HG03558 (cell line): ENCODE results near the gene AKR1E2.
"Not testable (repeated sequence)": the region's sequence is repeated elsewhere in the genome, so short reads cannot be mapped to it uniquely, and the experiment has no call there.

Source experiments
- ATAC-seq: cut with Tn5 transposase; IDR thresholded peaks from one replicate; pipeline ENCODE4 v1.9.1; 2021; ENCODE audit warnings: moderate number of reproducible peaks; ENCODE audit not compliant: unreplicated experiment; ENCODE audit errors: extremely low read depth

The AKR1E2 gene

DNA sequence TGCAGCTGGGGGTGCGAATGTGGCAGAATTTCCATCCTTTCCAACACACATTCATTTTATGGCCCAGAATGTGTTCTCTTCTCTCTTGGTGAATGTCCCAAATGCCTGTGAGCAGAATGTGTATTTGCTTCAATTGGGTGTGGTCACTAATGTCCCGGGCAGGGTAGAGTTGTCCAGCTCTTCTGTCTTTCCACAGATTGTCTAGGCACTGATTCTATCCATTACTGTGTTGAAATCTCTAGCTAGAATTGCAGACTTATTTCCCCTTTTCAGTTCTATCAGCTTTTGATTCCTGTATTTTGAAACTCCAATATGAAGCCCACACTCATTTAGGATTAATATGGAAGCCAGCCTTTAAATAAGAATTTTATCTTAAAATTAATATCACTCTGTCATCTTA lies 14.0 kb upstream of the AKR1E2 start:
- no peak for ATAC-seq

DNA sequence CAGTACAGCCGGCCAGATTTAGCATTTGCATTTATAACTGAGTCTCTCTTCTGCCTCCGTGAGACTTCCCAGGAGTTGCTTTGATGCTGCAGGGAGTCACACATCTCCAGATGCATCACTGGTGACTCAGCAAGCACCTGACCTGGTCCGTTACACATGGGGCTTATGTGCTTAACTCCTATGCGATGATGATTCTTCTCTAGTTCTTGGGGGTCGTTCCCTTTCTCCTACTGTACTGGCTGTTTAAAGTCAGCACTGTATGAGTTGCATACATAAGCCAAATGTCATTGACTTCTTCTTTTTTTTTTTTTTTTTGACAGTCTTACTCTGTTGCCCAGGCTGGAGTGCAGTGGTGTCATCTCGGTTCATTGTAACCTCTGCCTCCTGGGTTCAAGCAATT lies 13.0 kb upstream of the AKR1E2 start:
- ATAC-seq: no peak

DNA sequence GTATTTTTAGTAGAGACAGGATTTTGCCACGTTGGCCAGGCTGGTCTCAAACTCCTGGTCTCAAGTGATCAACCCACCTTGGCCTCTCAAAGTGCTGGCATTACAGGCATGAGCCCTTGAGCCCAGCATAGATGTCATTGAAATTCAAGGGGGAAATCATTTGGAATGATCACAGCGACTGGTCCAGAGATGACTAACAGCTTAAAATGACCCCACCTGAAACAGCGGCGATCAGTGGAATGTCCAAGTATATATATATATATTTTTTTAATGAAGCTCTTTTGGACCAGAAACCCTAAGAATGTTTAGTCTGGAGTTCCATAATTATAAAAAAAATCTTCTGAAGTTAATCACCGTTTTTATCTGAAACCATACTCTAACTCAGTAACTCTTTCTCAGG lies 12.5 kb upstream of the AKR1E2 start:
- no peak for ATAC-seq

DNA sequence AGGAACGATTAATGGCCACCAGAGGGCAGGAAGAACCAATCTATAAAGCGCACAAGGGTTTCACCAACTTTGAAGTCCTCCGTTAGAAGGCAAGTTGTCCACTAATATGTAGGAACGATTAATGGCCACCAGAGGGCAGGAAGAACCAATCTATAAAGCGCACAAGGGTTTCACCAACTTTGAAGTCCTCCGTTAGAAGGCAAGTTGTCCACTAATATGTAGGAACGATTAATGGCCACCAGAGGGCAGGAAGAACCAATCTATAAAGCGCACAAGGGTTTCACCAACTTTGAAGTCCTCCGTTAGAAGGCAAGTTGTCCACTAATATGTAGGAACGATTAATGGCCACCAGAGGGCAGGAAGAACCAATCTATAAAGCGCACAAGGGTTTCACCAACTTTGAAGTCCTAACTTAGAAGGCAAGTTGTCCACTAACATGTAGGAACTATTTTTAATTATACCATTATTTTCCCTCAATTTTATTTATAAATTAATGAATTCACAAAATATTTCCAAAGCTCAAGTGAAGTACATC lies 10.3 kb upstream of the AKR1E2 start:
- ATAC-seq: not testable (repeated sequence)

DNA sequence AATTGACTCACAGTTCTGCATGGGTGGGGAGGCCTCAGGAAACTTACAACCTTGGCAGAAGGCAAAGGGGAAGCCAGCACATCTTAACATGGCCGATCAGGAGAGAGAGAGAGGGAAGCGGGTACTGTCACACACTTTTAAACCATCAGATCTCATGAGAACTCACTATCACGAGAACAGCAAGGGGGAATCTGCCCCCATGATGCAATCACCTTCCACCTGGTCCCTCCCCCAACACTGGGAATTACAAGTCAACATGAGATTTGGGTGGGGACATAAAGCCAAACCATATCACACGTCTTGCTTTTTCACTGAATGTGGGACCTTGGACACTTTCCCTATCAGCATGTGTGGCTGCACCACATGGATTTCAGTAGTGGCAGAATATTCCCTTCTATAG lies 9.0 kb upstream of the AKR1E2 start:
- ATAC-seq: no peak

DNA sequence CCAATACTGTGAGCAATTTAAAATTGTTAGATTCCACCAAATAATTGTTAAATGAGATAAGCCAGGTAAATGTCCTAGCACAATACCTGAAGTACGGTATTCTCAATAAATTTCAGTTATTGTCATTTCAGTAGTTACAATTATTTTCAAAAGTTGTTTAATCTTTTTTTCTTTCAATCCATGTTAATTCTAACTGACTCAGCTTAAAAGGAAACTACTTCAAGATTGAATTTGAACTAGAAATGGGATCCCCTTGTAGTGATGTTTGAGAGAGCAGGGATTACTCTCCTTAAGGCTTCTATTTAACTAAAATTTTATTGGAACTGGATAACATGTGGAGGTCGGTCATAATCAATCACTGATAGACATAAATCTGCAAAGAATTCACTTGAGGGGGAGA lies 6.9 kb upstream of the AKR1E2 start:
- ATAC-seq: no peak

DNA sequence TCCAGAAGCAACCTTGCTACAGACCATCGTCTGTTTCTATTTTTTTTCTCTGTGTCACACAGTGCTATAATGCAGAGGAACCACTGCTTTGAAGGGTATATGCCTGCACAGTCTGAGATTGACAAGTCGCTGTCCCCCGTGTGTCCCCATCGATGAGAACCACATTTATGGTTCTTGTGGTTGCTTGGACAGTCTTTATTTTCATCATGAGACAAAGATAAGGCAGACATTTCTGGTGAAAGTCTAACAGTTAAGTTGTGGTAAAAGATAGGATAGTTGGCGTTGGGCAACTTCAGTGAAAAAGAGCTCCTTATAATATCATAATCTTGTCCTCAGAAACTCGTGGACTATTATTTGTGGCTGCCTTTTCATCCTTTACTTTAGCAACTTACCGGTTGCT lies 6.3 kb upstream of the AKR1E2 start:
- ATAC-seq: no peak

DNA sequence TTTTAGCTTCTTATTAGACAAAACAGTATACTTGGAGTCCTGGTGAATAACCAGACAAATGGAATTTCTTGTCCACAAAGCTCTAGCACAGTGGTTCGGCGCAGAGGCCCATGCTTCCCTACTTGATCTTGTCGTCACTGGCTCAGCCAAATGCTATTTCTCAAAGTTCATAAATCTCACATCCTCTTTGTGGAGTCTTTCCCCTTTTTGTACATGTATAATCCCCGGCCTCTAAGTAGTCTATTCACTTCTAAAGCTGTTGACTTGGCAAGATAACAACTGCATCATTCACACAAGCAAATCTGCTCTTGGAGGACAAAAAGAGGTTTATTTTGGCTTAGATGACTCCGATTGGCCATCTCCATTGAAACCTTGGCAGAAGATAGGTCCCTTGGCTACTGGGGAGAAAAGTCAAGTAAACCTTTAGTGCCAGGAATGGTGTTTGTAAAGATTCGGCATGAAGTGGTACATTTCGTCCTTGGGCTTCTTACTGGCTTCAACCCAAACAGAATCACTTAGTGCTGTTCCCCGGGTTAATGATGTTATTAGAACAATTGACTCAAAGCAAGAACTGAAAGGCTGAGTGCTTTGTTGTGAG lies 5.1 kb upstream of the AKR1E2 start:
- ATAC-seq: no peak

DNA sequence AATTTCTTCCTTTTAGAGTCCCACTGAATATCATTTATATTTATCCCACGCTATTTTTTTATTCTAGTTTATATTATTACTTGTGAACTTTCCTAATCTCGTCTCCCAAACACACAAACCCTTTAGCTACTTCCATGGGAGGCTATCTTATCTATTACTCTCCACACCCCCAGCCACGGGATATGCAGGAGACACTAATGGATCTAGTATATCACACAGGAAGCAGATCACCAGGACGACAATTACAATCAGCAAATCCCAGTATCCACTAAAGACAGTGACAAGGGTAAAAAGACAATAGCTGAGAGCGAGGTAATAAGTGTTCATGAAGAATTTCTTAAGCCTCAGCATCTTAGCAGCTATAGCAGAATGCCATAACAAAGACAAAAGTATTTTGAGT lies 3.8 kb upstream of the AKR1E2 start:
- no peak for ATAC-seq

DNA sequence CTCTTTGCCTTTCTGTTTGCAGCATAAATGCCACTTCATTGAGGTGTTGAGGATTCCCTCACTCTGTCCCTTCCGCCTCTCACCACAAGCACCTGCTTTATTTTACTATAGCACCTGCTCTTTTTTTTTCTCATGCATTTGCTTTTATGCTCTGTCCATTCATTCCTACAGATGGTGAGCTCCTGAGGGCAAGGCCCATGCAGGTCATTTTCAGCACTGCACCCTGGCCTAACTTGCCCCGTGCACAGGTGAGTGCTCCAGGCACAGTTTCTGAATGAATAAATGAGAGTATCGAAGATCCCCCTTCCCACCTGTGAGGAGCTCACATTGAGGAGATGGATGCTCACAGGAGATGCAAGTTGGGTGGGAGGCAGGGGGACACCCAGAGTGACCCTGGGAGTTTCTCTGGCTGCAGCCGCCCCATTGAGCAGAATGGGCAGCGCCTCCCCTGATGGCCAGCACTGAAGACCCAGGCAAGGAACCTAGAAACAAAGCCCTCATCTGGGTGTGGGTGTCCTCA lies 1.2 kb upstream of the AKR1E2 start:
- no peak for ATAC-seq

DNA sequence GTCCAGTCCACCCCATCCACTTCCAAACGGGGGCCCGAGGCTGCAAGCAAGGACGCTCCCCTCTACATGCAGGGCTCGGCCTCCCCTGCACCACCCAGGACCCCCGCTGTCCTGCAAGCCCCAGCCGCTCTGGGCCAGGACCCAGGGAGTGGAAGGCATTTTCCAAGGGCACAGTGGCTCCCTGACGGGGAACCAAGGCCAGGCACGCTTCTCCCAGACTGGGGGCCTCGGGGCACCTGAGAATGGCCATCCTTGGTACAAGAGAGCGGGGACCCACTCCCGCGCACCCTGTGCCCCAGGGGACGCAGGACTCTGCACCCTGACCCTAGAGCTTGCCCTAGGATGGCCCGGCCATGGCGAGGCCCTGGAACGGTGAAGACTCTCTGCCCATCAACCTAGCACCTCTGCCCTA lies 545 bp upstream of the AKR1E2 start:
- no peak for ATAC-seq

DNA sequence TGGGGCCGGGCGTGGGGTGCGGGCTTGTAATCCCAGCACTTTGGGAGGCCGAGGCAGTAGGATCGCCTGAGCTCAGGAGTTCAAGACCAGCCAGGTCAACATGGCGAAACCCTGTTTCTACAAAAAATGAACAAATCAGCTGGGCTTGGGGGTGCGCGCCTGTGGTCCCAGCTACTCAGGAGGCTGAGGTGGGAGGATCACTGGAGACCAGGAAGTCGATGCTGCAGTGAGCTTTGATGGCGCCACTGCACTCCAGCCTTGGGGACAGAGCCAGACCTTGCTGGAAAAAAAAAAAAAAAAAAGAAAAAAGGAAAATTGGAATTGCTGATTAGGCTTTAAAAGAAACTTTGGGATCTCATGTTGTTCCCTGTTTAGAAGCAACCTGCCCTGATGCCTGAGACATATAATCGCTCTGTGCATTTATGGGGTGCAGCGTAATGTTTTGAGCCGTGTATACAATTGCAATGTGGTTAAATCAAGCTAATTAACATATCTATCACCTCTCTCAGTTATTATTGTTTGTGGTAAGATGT lies 851 bp downstream of the AKR1E2 start:
- no peak for ATAC-seq

DNA sequence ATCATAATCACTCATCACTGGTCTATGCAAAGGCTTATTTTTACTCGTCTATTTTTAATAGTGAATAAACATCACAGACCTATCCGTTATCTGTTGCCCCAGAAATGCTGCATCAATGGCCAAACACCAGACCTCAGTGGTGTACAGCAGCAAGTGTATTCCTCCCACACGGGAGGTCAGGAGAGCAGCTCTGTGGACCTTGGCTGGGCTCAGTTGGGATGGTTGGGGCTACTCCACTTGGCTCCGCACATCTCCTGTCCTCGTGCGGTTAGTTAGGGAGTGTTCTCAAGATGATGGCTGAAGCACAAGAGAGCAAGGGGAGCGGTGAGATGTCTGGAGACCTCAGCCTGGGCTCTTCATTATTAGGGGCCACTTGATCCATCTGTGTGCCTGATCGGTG lies 2.0 kb downstream of the AKR1E2 start:
- ATAC-seq: no peak

DNA sequence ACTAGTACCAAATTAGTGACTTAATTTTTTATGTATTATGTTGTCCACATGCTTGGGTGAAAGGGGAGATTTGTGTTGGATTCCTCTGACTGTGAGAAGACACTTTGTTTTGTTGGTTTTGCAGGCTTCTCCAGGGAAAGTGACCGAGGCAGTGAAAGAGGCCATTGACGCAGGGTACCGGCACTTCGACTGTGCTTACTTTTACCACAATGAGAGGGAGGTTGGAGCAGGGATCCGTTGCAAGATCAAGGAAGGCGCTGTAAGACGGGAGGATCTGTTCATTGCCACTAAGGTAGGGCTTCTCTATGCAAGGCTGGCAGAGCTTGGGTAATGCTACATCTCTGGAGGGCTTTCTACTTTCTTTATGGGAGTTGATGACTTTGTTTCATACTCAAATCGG lies 4.5 kb downstream of the AKR1E2 start:
- no peak for ATAC-seq

DNA sequence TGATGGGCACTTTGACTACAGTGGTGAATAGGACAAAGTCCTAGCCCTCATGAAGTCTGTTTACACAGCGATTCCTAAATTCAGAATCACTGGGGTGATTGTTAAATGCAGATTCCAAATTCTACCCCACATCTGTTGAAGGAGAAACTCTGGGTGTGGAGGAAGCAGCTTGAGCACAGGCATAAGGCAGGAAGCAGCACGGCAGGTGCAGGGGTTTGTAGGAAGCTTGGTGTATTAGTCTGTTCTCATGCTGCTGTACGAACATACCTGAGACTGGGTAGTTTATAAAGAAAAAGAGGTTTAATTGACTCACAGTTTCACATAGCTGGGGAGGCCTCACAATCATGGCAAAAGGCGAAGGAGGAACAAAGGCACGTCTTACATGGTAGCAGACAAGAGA lies 5.1 kb downstream of the AKR1E2 start:
- no peak for ATAC-seq

DNA sequence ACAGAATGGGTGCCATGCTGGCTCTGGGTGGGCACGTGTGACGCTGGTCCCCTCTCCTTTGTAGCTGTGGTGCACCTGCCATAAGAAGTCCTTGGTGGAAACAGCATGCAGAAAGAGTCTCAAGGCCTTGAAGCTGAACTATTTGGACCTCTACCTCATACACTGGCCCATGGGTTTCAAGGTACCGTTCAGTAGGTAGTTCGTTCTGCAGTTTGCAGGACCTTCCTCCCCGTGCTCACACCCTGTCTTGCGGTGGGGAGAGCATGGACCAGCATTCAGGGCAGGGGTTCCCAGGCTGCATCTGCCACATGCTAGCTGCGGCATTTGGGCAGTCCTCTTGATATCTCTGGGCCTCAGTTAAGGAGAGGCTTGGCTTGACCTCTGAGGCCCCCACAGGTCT lies 7.3 kb downstream of the AKR1E2 start:
- no peak for ATAC-seq

DNA sequence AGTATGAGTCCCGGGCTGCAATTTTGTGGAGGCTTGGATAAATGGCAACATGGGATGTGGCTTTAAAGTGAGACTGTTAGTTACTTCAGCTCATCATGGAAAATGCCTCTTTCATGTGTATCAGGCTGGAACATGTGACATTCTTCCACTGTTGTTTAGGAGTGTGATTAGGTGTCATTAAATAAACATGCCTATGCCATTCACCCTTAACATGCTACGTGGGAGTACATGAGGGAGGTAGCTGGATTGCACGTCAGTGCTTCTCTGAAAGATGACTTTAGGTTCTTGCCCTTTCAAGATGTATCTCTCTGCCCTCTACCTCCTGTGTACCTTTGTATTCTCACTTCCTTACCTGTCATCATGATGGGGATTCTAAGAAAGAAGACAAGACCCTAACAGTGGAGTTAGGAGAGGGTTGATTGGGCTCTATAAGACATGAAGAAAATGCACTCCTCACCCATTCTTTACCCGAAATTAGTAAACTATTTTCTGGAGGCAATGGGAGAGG lies 8.9 kb downstream of the AKR1E2 start:
- ATAC-seq: no peak

DNA sequence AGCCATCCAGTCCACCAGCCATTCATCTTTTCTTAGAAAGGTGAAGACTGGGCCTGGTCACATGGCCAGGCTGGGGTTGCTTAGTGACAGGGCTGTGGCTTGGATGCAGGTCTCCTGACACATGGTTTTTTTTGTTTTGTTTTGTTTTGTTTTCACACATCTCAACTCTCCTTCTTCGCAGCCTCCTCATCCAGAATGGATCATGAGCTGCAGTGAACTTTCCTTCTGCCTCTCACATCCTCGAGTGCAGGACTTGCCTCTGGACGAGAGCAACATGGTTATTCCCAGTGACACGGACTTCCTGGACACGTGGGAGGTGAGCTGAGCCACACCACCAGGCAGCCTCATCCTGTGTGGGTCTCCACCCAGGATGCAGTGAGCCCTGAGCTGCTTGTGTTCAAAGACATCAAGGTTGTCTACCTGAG lies 9.5 kb downstream of the AKR1E2 start:
- no peak for ATAC-seq

DNA sequence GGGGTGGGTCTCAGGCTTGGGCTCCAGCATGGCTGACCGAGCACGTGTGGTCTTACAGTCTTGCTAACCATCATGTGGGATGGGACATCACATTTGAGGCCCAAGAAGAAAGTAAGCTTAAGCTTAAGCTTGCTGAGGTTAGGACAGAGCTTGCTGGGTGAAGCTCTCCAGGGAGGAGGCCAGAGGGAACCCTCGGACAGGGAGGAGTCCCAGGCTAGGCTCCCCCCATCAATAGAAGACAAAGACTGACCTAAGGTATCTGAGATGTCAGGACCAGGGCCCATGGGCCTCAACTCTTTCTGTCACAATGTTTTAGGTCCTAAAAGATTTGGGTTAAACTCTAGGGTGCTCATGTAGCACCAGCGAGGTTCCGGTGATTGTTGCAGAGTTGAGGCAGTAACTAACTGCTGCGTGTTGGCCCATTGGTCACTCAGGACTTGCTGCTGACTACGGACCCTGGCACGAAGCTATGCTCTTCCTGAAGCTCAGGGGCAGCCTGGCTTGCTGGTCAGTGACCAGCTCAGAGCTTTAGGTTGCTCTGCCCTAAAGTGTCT lies 10.5 kb downstream of the AKR1E2 start:
- no peak for ATAC-seq

DNA sequence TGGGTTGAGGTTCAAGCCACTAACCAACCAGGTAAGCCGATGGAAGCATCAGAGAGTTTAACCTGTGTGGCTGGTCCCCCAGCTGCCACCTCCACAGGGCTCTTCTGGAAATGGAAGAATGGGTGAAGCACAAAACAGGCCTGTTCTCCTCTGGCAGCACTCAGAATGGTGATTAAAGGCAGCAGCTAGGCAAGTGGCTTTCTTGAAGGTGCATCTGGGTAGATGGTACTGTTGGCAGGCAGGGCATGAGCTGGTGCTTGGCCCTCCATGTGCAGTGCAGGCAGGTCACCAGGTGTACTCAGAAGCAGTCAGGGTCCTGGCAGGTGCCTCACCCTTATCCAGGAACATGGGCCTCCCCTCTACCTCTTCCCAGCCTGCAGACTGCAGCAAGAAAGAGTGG lies 11.5 kb downstream of the AKR1E2 start:
- no peak for ATAC-seq

DNA sequence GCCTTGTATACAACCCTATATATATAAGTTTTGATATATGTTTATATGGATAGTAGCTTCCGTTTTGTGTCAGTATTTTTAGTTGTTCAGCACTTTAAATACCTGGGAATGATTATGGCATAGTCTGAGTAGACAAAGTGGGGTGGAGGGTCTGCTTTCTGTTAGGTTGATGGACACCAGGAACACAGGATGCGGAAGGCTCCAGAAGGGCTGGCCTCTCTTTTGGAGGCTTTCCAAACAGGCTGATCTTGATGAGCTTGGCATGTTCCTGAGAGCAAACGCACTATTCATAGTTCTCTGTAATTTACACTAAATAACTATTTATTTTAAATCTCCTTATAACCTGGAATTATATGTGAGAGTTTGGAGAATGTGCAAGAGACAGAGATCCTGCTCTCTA lies 12.7 kb downstream of the AKR1E2 start:
- no peak for ATAC-seq

DNA sequence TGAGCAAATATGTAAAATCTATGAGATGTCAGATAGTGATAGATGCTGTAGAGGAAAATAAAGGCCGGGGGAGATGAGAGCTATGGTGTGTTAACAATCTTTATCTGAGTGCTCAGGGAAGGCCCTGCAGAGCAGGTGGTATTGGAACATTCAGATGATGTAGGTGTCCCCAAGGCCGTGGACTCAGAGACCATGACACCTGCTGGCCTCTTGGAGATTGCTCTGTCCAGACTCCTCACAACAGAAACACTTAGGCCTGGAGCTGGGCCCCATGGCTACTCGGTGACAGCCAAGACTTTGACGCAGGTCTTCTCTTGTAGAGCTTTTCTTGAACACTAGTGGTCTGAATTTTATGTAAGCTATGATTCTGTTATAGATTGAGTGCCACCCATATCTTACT lies 13.3 kb downstream of the AKR1E2 start:
- ATAC-seq: no peak
